Measurements from ENCODE around the gene MTHFR.

Gene MTHFR

DNA sequence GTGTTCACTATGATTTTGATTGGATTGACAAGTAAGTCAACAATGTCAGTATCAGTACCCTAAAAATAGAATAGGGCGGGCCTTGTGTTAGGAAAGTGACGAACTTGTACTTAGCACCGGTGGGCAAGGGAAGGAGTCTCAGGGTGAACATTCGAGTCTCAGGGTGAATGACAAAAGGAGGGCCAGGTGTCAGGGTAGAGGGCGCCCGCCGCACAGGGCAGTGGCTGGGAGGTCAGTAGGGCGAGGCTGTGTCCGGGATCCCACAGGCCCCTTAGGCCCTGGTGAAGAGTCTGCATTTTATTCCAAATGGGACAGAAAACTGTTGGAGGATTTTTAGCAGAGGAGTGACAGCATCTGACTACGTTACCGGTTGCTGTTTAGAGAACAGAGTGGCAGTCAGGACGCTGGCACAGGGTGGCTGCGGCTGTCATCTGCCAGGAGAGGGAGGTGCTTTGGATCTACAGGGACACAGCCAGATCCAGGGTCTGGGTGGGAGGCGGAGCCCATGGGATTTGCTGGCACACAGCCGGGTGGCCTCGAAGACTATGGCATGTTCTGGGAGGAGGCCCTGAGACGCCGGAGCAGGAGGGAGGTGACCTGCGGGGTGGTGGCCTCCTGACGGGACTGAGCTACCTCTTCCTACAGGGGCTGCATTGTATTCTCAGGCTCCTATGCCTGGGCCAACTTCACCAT is 58.8 kb downstream of the MTHFR start:
- H3K4me3 ChIP-seq (ENCODE audit: low read depth, low read length): no peak overlapping the region
- TF ChIP-seq, protein P1, sequence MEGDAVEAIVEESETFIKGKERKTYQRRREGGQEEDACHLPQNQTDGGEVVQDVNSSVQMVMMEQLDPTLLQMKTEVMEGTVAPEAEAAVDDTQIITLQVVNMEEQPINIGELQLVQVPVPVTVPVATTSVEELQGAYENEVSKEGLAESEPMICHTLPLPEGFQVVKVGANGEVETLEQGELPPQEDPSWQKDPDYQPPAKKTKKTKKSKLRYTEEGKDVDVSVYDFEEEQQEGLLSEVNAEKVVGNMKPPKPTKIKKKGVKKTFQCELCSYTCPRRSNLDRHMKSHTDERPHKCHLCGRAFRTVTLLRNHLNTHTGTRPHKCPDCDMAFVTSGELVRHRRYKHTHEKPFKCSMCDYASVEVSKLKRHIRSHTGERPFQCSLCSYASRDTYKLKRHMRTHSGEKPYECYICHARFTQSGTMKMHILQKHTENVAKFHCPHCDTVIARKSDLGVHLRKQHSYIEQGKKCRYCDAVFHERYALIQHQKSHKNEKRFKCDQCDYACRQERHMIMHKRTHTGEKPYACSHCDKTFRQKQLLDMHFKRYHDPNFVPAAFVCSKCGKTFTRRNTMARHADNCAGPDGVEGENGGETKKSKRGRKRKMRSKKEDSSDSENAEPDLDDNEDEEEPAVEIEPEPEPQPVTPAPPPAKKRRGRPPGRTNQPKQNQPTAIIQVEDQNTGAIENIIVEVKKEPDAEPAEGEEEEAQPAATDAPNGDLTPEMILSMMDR (IDR thresholded peaks at IDR 0.05; ENCODE audit: borderline replicate concordance, insufficient read depth, low read depth, low read length): no peak

DNA sequence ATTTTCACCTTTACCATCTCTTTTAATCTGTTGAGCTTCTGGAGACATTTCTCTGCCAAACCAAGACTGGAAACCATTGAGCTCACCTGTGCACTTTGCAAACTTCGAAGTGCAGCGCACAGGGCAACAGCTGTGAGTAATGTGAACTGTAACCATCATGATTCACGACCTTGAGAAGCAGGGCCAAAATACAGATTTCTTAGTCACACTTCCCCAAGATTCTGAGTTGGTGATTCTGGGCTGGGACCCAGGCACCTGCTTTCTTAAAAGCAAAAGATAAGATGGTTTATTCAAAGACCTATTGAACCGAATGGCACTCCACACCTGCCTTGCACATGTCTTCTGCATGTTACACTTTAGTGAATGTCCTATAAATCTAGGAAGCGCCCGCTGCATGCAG is 59.7 kb downstream of the MTHFR start:
- TF ChIP-seq, protein P1 (IDR thresholded peaks at IDR 0.05; ENCODE audit: borderline replicate concordance, insufficient read depth, low read depth, low read length): no peak
- H3K4me3 ChIP-seq (ENCODE audit: low read depth, low read length): no peak overlapping the region

DNA sequence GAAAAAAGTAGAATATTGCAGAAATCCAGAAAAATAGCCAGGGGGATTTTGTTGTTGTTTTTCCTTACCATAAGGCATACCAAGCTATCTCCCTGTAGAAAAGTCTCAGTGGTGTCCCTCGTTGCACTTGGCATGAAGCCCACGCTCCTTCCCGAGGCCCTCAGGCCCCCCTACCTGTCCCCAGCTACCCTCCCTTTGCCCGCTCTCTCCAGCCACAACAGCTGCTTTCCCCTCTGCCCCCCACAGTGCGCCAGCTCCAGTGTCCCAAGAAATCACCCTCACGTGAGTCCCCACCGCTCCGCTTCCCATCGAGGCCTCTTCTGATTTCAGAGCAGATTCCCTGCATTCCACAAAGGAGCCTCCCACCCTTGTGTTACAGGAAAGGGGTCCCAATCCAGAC is 61.5 kb downstream of the MTHFR start:
- TF ChIP-seq, protein P1 (IDR thresholded peaks at IDR 0.05; ENCODE audit: borderline replicate concordance, insufficient read depth, low read depth, low read length): no peak
- H3K4me3 ChIP-seq (ENCODE audit: low read depth, low read length): no peak overlapping the region

DNA sequence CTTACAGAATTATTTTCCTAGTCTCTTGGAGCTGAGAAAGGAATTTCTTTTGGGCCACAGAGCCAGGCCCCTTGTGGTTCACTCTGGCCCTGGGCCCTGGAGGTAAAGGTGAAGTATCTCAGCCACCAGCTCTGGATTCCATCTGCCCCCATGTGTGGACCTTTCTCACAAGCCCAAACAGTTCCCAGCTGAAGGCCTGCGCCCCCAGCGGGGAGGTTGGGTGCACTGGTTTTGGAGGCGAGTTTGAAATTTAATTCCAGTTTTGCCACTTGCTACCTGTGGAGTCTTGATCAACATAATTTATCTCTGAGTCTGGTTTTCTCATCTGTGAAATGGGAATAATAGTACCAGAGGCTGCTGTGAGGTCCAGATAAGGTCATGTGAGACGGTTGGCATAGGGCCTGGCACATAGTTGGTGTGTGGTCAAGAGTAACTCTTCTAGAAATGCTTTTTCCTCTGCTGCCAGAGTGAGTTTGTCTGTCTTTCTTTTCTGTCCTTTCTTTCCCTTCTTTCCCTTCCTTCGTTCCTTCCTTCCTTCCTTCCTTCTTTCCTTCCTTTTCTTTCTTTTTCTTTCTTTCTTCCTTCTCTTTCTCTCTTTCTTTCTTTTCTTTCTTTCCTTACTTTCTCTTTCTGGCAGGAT is 63.7 kb downstream of the MTHFR start:
- TF ChIP-seq, protein P1 (IDR thresholded peaks at IDR 0.05; ENCODE audit: borderline replicate concordance, insufficient read depth, low read depth, low read length): no peak
- no peak overlapping the region for H3K4me3 ChIP-seq (ENCODE audit: low read depth, low read length)

DNA sequence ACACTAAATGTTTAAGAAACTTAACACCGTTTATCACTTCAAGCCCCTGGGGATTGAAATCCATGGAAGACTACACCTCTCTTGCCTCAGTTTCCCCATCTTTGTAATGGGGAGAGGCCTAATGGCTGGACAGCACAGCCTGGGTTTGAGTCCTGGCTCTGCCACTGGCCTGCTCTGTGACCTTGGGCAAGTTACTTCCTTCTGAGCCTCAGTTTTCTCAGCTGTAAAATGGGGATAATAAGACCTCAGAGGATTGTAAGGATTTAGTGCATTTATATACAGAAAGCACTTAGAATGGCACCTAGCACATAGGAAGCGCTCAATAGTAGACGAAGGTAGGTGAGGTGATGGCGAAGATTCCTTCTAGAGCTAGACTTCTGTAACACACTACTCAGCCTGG is 64.3 kb downstream of the MTHFR start:
- TF ChIP-seq, protein P1 (IDR thresholded peaks at IDR 0.05; ENCODE audit: borderline replicate concordance, insufficient read depth, low read depth, low read length): no peak
- H3K4me3 ChIP-seq (ENCODE audit: low read depth, low read length): no peak overlapping the region

- TF ChIP-seq, protein P1 (IDR thresholded peaks at IDR 0.05; ENCODE audit: borderline replicate concordance, insufficient read depth, low read depth, low read length): no peak
- H3K4me3 ChIP-seq (ENCODE audit: low read depth, low read length): no peak overlapping the region
Observed at GRCh38 chr1:11740258-11741192, 65.2 kb downstream of the MTHFR start.
